Natural killer cell (primary cell): Measurements from ENCODE around the gene NLGN2. TPM values are rescaled to one million over a fixed set of nuclear protein-coding genes. Genes with fewer than 3 reads are reported as not detected.

ENCODE experiments used
- ATAC-seq, 3 donors: fragments of 150-1000 bp in 2 of 3; fragments of 200-7000 bp in 1 of 3; cut with Tn5 transposase; 1 replicate in 1 of 3; 2 replicates in 2 of 3; pipeline ENCODE4 v1.10.0; 2021; ENCODE audit warnings: mild to moderate bottlenecking in 2 of 3, moderate library complexity in 2 of 3
- DNase-seq, 2 donors: peaks; one replicate each; pipeline versions ENCODE4 v3.0.0 to v3.0.0-alpha.2; 2013 to 2021; ENCODE audit warnings: mixed read lengths in 1 of 2
- H3K27ac ChIP-seq: one replicate; pipeline ENCODE4 v1.5.1; 2013; ENCODE audit warnings: mild to moderate bottlenecking, low read length
- H3K27me3 ChIP-seq: one replicate; pipeline ENCODE4 v1.6.1; 2013; ENCODE audit warnings: low read length; ENCODE audit not compliant: control insufficient read depth, insufficient read depth
- H3K36me3 ChIP-seq: one replicate; pipeline ENCODE4 v1.6.1; 2013; ENCODE audit warnings: low read length; ENCODE audit not compliant: control insufficient read depth, insufficient read depth
- H3K4me1 ChIP-seq: one replicate; pipeline ENCODE4 v1.6.1; 2013; ENCODE audit warnings: low read length; ENCODE audit not compliant: control insufficient read depth, insufficient read depth
- H3K4me3 ChIP-seq: one replicate; pipeline ENCODE4 v1.5.1; 2013; ENCODE audit warnings: low read length
- H3K9me3 ChIP-seq: one replicate; pipeline ENCODE4 v1.6.1; 2013; ENCODE audit warnings: low read length; ENCODE audit not compliant: control insufficient read depth, insufficient read depth
- H3K27ac Mint-ChIP-seq, 2 donors: one replicate each; pipeline ENCODE4 v1.8.0; 2022; ENCODE audit warnings: mild to moderate bottlenecking in 2 of 2, mixed read lengths in 2 of 2, moderate library complexity in 1 of 2
- H3K27me3 Mint-ChIP-seq, 2 donors: one replicate each; pipeline ENCODE4 v1.8.0; 2022; ENCODE audit warnings: low read depth in 2 of 2, mixed read lengths in 2 of 2
- H3K36me3 Mint-ChIP-seq: one replicate; pipeline ENCODE4 v1.8.0; 2022; ENCODE audit warnings: mixed read lengths
- H3K4me1 Mint-ChIP-seq, 2 donors: one replicate each; pipeline ENCODE4 v1.8.0; 2022; ENCODE audit warnings: mixed read lengths in 2 of 2
- H3K4me3 Mint-ChIP-seq: one replicate; pipeline ENCODE4 v1.8.0; 2022; ENCODE audit warnings: mild to moderate bottlenecking, moderate library complexity, mixed read lengths
- H3K9me3 Mint-ChIP-seq, 2 donors: one replicate each; pipeline ENCODE4 v1.8.0; 2022; ENCODE audit warnings: mixed read lengths in 2 of 2
- WGBS: methylation state at CpG from one replicate; pipeline ENCODE4 v1.1.7; 2013; ENCODE audit warnings: missing lambda C conversion rate; ENCODE audit not compliant: insufficient coverage; 5-methylcytosine and 5-hydroxymethylcytosine counted together
- intact Hi-C: fragments of 100-400 bp; cut with micrococcal nuclease; formaldehyde crosslinking; loops from one replicate; pipeline ENCODE4 v1.14.2; 2022
- total RNA-seq, 4 donors: library from RNA; stranded (reverse); fragments of 120-200 nt in 1 of 4; gene quantifications; one replicate each; pipeline versions ENCODE4 v1.2.3 to v1.2.4, GENCODE V29; 2013 to 2022
- TF ChIP-seq, protein P1 (sequence below): fragments of 200-600 bp; IDR thresholded peaks from one replicate; pipeline ENCODE4 v1.8.0; 2022; ENCODE audit warnings: antibody characterized with exemption

Gene NLGN2
- total RNA-seq, 3 donors from 2014 or later (not counting 1 experiment from before 2014, with no cell fraction given), result 2.8 to 3.4 (median 3.1) TPM

DNA sequence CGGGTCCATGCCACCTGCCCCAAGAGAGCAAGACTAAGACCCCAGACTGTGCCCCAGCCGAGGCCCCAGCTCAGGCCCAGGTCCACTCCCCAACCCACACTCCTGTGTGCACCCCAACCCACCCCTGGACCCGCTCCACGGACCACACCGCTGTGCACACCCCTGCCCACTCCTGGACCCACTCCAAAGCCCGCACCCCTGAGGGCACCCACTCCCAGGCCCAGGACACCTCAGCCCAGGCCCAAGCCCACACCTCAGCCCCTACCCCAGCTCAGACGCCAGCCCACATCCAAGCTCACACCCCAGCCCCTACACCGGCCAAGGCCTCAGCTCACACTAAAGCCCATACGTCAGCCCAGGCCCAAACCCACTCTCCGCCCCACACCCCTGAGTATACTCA, 22.1 kb downstream of the NLGN2 start:
- H3K27ac ChIP-seq, result no peak overlapping the region
- Mint-ChIP-seq H3K4me1 (no peaks in the 10 kb centered on the region), H3K36me3 (no peaks in the 10 kb centered on the region), H3K4me3 (no peak overlapping the region), H3K9me3 (no peaks in the 10 kb centered on the region), H3K27ac (no peak overlapping the region), H3K27me3 (no peaks in the 10 kb centered on the region)
- no peak overlapping the region for H3K4me3 ChIP-seq
- H3K36me3 ChIP-seq, result no peaks in the 10 kb centered on the region
- DNase-seq (no peak), ATAC-seq (no peak)
- no peaks in the 10 kb centered on the region for H3K27me3 ChIP-seq
- intact Hi-C loops, result no loop called here
- WGBS, result 93% methylated on average over 10 of the region's 10 CpGs
- peaks cover 2% of the 10 kb centered on the region for H3K4me1 ChIP-seq
- TF ChIP-seq, protein P1, sequence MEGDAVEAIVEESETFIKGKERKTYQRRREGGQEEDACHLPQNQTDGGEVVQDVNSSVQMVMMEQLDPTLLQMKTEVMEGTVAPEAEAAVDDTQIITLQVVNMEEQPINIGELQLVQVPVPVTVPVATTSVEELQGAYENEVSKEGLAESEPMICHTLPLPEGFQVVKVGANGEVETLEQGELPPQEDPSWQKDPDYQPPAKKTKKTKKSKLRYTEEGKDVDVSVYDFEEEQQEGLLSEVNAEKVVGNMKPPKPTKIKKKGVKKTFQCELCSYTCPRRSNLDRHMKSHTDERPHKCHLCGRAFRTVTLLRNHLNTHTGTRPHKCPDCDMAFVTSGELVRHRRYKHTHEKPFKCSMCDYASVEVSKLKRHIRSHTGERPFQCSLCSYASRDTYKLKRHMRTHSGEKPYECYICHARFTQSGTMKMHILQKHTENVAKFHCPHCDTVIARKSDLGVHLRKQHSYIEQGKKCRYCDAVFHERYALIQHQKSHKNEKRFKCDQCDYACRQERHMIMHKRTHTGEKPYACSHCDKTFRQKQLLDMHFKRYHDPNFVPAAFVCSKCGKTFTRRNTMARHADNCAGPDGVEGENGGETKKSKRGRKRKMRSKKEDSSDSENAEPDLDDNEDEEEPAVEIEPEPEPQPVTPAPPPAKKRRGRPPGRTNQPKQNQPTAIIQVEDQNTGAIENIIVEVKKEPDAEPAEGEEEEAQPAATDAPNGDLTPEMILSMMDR, result no peak
- H3K9me3 ChIP-seq, result no peaks in the 10 kb centered on the region

DNA sequence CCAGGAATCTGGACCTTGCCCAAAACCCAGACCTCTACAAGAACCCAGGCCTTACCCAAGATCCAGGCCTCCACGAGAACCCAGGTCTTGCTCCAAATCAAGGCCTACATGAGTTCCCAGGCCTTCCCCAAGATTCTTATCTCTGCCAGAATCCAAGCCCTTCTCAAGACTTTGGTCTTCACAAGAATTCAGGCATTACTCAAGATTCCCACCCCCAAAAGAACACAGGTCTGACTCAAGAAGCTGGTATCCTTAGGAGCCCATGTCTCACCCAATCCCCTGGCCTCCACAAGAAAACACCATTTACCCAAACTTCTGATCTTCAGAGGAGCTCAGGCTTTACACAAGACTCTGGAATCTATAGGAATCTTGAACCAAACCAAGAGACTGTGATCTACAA, 23.6 kb downstream of the NLGN2 start:
- intact Hi-C loops, result no loop called here
- H3K4me3 Mint-ChIP-seq, result no peak overlapping the region

DNA sequence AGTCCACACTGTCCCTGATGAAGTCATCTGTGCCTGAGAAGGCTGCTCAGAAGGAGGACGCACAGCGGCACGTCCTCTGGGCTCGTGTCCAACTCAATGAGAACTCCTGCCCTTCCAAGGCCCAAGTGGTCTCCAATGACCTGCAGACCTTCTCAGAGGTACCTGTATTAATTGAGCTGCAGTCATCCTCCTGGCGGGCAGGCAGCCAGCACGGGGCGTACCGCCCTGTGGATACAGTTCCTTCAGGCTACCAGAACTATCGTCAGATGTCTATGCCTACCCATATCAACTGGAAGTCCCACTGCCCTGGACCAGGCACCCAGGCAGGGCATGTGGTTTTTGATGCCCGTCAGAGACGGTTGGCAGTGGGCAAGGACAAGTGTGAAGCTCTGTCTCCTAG, 24.7 kb downstream of the NLGN2 start:
- Histone ChIP-seq H3K4me3 (no peak overlapping the region), H3K4me1 (peaks cover 23% of the 10 kb centered on the region), H3K27me3 (no peaks in the 10 kb centered on the region), H3K27ac (no peak overlapping the region), H3K36me3 (no peaks in the 10 kb centered on the region), H3K9me3 (no peaks in the 10 kb centered on the region)
- 96% methylated on average over 11 of the region's 11 CpGs for WGBS
- ATAC-seq, result no peak
- intact Hi-C loops, result no loop called here
- no peak overlapping the region for H3K27ac Mint-ChIP-seq
- H3K4me1 Mint-ChIP-seq, result peaks cover 12 to 20% of the 10 kb centered on the region in 2 donors
- no peaks in the 10 kb centered on the region for H3K36me3 Mint-ChIP-seq
- H3K4me3 Mint-ChIP-seq, result no peak overlapping the region
- TF ChIP-seq, protein P1, result no peak
- no peak for DNase-seq
- no peaks in the 10 kb centered on the region for H3K9me3 Mint-ChIP-seq
- no peaks in the 10 kb centered on the region for H3K27me3 Mint-ChIP-seq

More for the DNA sequence above, 23.6 kb downstream of the NLGN2 start:
- TF ChIP-seq, protein P1, result no peak
- no peaks in the 10 kb centered on the region for H3K9me3 Mint-ChIP-seq
- peaks cover 7 to 12% of the 10 kb centered on the region in 2 donors for H3K4me1 Mint-ChIP-seq
- H3K9me3 ChIP-seq, result no peaks in the 10 kb centered on the region
- no peaks in the 10 kb centered on the region for H3K27me3 Mint-ChIP-seq
- H3K4me3 ChIP-seq, result no peak overlapping the region
- ATAC-seq (no peak), DNase-seq (no peak)
- no peaks in the 10 kb centered on the region for H3K27me3 ChIP-seq
- H3K4me1 ChIP-seq, result peaks cover 13% of the 10 kb centered on the region
- H3K36me3 Mint-ChIP-seq, result no peaks in the 10 kb centered on the region
- H3K27ac Mint-ChIP-seq, result no peak overlapping the region
- WGBS, result 83% methylated on average over 1 of the region's 1 CpG
- no peaks in the 10 kb centered on the region for H3K36me3 ChIP-seq
- H3K27ac ChIP-seq, result no peak overlapping the region
